ENCODE results near the gene CACNA2D1. TPM values are rescaled to one million over a fixed set of nuclear protein-coding genes. Genes with fewer than 3 reads are reported as not detected.

Gene CACNA2D1
- total RNA-seq, 2 experiments from 2014 or later: not detected

DNA sequence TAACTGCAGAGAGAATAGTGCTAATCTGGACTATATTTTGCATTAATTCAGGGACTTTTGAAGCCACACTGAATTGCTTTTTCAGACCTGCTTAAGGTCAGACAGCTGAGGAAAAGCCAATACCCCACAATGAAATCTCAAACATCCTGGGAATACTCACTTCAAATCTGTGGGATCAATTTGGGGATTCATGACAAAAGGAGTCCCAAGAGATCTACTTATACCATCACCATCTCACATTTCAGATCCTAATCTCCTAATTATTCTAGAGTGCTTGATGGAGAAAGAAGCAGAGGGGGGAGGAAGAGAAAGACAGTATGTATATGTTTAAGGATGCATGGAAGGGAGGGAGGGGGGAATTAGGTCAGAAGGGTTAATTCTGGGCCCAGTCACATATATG is 202.2 kb downstream of the CACNA2D1 start:
- POLR2A ChIA-PET: no interaction called here
- intact Hi-C loops (cut with micrococcal nuclease): no loop called here
- Mint-ChIP-seq H3K27me3 (no peaks in the 10 kb centered on the region), H3K36me3 (ENCODE audit: low read depth) (no peaks in the 10 kb centered on the region), H3K4me1 (ENCODE audit: low read depth) (no peaks in the 10 kb centered on the region), H3K4me3 (no peak overlapping the region), H3K9me3 (no peaks in the 10 kb centered on the region), H3K27ac (no peak overlapping the region)
- CTCF ChIA-PET: no interaction called here
- ATAC-seq (no peak), DNase-seq (no peak)
- TF ChIP-seq CTCF (IDR thresholded peaks at IDR 0.05): no peak

DNA sequence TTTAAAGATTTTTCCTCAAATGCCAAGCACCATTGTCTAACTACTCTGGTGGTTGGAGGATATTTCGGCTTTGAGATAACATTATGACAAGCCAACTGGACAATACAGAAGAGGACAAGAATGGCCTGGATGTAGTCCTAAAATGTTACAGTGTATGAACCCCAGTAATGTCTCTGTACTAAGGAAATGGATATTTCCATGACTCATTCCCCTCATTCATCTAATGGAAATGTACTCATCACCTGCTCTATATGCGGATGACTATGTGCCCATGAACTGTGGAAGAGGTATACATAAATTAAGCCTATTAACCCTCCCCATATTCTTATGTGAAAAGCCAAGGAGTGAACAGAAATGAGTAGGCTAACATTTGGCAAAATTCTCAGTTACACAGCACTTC is 207.9 kb downstream of the CACNA2D1 start:
- Mint-ChIP-seq H3K4me1 (ENCODE audit: low read depth) (no peaks in the 10 kb centered on the region), H3K9me3 (no peaks in the 10 kb centered on the region), H3K36me3 (ENCODE audit: low read depth) (no peaks in the 10 kb centered on the region), H3K27me3 (no peaks in the 10 kb centered on the region), H3K27ac (no peak overlapping the region), H3K4me3 (no peak overlapping the region)
- no peak for TF ChIP-seq CTCF (IDR thresholded peaks at IDR 0.05)
- ATAC-seq (no peak), DNase-seq (no peak)
- ChIA-PET POLR2A (no interaction called here), CTCF (no interaction called here)
- intact Hi-C loops (cut with micrococcal nuclease): no loop called here

DNA sequence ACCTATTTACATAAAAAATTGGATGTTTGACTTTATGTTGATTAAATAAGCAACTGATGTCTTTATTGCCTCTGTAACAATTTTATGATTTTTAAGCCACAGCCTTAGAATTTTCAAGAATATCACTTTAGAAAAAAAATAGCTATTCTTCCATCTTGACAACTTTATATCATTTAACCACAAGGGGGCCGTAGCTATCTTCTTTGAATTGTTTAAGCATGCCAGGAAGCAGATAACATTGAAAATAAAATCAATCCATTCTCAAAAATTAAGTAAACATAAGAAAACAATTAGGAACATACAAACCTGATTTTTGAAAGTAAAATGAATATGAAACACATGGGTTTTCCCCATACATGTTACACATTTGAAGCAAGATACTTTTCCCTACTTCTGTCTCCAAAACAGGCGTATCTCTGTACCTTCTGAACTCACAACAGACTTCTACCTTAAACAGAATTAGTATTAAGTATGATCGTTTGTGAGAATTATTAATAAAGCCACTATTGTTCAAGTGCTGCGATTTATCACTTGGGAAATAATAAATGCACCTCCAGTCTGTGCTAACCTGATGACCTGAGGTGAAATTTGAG is 209.0 kb downstream of the CACNA2D1 start:
- CTCF ChIA-PET: interaction anchor here (0.6 to 1.0 kb wide), 5 partner anchors 12 to 495 kb away, joined by 3 read pairs; no protein-coding TSS in a partner anchor
- H3K9me3 Mint-ChIP-seq: no peaks in the 10 kb centered on the region

DNA sequence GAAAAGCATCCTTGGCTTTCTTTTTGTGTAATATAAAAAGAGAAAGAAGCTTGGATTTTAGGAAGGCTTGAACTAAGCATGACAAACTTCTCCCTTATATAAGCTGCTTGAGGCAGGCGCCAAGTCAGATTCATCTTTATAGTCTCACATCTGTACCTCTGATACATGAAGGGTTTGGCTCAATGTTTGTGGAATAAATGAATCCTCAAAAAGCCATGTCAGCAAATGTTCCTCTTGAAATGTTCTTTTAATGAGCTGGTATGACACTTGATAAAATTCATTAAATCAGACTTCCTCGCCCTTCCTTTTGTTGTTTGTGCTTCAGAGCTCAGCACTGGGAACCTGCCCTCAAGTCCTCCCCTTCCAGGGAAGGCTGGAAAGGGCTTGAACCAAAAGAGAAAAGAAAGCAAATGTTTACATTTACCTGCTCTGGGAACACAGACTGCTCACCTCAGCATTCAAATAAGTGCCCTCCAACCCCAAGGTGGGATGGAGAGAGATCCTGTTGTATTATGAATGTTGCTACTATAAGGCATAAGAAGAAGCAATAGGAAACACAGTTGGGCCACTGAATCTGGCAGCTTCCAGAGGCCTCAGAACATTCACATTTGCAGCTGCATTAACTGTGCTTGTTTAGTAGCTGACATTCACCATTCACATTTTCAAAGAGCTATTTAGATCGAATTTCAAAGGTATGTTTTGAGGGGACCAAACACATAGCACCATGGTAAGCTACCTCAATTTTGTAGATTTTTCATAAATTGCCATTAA is 212.6 kb downstream of the CACNA2D1 start:
- H3K9me3 Mint-ChIP-seq: no peaks in the 10 kb centered on the region
- no peak overlapping the region for H3K27ac Mint-ChIP-seq
- no peaks in the 10 kb centered on the region for H3K36me3 Mint-ChIP-seq (ENCODE audit: low read depth)
- no peaks in the 10 kb centered on the region for H3K27me3 Mint-ChIP-seq
- DNase-seq: no peak
- no peak overlapping the region for H3K4me3 Mint-ChIP-seq
- CTCF ChIA-PET: no interaction called here
- H3K4me1 Mint-ChIP-seq (ENCODE audit: low read depth): no peaks in the 10 kb centered on the region
- no peak for ATAC-seq
- intact Hi-C loops (cut with micrococcal nuclease): no loop called here
- POLR2A ChIA-PET: no interaction called here
- no peak for TF ChIP-seq CTCF (IDR thresholded peaks at IDR 0.05)

More for the DNA sequence above, 209.0 kb downstream of the CACNA2D1 start:
- H3K36me3 Mint-ChIP-seq (ENCODE audit: low read depth): no peaks in the 10 kb centered on the region
- no peak overlapping the region for H3K27ac Mint-ChIP-seq
- no peaks in the 10 kb centered on the region for H3K27me3 Mint-ChIP-seq
- peak; percentile 26 for TF ChIP-seq CTCF (IDR thresholded peaks at IDR 0.05)
- H3K4me3 Mint-ChIP-seq: no peak overlapping the region
- ATAC-seq (no peak), DNase-seq (no peak)
- POLR2A ChIA-PET: no interaction called here
- intact Hi-C loops (cut with micrococcal nuclease): no loop called here
- no peaks in the 10 kb centered on the region for H3K4me1 Mint-ChIP-seq (ENCODE audit: low read depth)

- no peak for TF ChIP-seq CTCF (IDR thresholded peaks at IDR 0.05)
- CTCF ChIA-PET: no interaction called here
- POLR2A ChIA-PET: no interaction called here
- intact Hi-C loops (cut with micrococcal nuclease): no loop called here
- no peak for ATAC-seq
- Mint-ChIP-seq H3K4me3 (no peak overlapping the region), H3K27me3 (no peaks in the 10 kb centered on the region), H3K9me3 (no peaks in the 10 kb centered on the region), H3K27ac (no peak overlapping the region), H3K36me3 (ENCODE audit: low read depth) (no peaks in the 10 kb centered on the region), H3K4me1 (ENCODE audit: low read depth) (no peaks in the 10 kb centered on the region)
- DNase-seq: no peak
Observed at GRCh38 chr7:82229164-82229563, 214.4 kb downstream of the CACNA2D1 start.
